Hepatocyte (in vitro differentiated cells): ENCODE data around the gene ERBB4.

Source experiments
- EZH2 ChIP-seq: fragments of 200-600 bp; sonication (generic); IDR thresholded peaks from 2 replicates; pipeline ENCODE4 v1.6.1; 2016; ENCODE audit warnings: antibody characterized with exemption, mild to moderate bottlenecking, borderline replicate concordance
- TF ChIP-seq, protein P1 (sequence below): fragments of 200-600 bp; sonication (generic); IDR thresholded peaks from 2 replicates; pipeline ENCODE4 v1.5.1; 2016; ENCODE audit warnings: antibody characterized with exemption, mild to moderate bottlenecking; ENCODE audit not compliant: poor library complexity

DNA sequence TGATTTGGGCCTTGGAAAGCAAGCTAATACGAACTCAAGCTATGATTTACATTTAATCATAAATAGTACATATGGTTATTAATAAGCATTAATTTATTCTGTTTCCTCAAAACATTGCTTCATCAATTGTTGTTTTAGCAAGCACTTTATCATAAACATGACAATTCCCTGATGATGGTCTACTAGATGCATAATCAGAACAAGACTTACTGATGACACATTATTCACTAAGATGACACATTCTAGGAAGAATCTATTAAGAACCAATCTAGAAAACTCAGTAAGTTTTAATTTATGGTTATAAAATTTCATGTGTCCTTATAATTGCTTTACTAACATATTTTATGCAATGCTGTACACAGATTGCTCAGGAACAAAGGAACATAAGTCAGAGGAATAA lies 815.2 kb downstream of the ERBB4 start:
- TF ChIP-seq, protein P1, sequence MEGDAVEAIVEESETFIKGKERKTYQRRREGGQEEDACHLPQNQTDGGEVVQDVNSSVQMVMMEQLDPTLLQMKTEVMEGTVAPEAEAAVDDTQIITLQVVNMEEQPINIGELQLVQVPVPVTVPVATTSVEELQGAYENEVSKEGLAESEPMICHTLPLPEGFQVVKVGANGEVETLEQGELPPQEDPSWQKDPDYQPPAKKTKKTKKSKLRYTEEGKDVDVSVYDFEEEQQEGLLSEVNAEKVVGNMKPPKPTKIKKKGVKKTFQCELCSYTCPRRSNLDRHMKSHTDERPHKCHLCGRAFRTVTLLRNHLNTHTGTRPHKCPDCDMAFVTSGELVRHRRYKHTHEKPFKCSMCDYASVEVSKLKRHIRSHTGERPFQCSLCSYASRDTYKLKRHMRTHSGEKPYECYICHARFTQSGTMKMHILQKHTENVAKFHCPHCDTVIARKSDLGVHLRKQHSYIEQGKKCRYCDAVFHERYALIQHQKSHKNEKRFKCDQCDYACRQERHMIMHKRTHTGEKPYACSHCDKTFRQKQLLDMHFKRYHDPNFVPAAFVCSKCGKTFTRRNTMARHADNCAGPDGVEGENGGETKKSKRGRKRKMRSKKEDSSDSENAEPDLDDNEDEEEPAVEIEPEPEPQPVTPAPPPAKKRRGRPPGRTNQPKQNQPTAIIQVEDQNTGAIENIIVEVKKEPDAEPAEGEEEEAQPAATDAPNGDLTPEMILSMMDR, result no peak
- no peak for TF ChIP-seq EZH2
